GM18861 (cell line): ENCODE measurements around the gene ANKRD45.
A peak's percentile ranks its signal among the peaks of the same experiment; 100 is the strongest.
"Not testable (repeated sequence)": the region's sequence is repeated elsewhere in the genome, so short reads cannot be mapped to it uniquely, and the experiment has no call there.

ENCODE experiments used
- ATAC-seq: cut with Tn5 transposase; IDR thresholded peaks from one replicate; pipeline ENCODE4 v1.9.1; 2021; ENCODE audit not compliant: unreplicated experiment

The ANKRD45 gene

DNA sequence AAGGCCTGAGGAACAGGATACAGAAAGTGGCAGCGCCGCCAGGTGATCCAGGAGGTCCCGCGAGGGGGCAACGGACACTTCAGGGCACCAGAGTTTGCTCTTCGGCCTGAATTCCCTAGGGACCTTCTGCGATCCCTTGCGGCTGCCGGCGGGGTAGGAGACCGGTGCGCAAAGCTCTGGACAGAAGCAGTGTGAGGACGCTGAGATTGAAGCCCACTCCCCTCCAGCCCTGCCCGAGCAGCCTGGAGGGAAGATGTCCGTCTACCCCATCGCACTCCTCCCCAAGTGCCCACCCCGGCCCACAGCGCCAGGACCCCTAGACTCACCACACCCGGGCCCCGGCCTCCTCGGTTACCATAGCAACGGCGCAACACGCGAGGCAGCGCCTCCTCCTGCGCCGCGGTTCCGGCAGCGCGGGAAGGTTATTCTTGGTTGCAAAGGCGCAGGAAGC is at the start of gene ANKRD45:
Gene ANKRD45 (minus strand): TSS at position 361 of the 451 bp plus-strand sequence. CDS start 10,433 bp downstream, outside the sequence.
- ATAC-seq: no peak

DNA sequence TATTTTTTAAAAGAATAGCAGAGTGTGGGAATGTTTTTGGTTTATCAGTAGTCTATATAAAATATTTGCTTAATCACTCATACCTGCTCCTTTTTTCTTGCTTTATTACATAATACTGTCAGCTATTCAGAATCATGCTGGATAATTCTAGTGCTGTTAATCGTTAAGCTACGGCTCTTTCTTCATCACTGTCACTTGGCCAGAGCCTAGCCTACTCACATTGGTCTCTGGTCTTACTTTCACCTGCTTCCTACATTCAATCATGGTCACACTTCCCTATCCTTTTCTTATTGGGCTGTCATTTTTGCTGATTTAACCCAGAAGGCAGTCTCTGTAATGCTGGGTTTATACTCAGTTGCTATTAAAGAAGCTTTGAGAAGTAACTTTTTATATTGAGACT is 47.6 kb upstream of the ANKRD45 start:
- ATAC-seq: no peak

GRCh38 chr1:173715538-173715844 is 45.8 kb upstream of the ANKRD45 start:
- peak; percentile 7 for ATAC-seq

- ATAC-seq: peak; percentile 86
These were observed 45.3 kb upstream of the ANKRD45 start, which contains the start of gene KLHL20 for GRCh38 chr1:173714759-173715537. TSS of gene KLHL20 (plus strand) at chr1:173714981. CDS start at chr1:173716044, 1,063 bp downstream.

DNA sequence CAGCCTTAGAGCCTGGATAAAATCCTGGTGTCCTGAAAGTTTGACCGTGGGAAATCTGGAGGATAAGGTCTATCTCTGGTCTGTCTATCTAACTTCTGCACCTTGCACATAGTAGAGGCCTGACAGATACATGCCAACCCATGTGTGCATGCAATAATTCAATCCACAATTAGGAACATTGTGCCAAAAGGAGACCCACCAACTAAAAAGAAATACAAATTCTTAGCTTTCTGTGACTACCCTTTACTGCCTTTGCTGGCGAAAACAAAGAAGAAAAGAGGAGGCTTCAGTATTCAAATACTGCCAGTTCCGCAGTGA is 44.7 kb upstream of the ANKRD45 start:
- no peak for ATAC-seq

DNA sequence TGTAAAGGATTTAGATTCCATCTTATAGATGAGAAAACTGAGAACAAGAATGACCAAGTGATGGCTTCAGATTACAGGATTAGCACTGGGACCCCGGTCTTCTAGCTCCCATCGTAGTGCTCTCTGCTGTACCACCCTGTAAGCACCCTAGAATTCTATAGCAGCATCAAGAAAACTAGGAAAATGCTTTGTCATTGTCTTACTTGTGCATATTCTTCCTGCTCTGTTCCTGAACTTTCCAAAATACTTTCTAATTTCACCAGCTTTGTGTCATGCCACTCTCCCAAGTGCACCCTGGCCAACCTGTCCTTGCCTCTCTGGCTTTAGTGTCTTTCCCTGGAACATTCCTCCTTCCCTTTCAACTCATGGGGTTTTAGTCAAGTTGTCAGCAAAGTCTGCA is 39.1 kb upstream of the ANKRD45 start:
- no peak for ATAC-seq

- ATAC-seq: no peak
These were observed 35.5 kb upstream of the ANKRD45 start for GRCh38 chr1:173705117-173705516.

GRCh38 chr1:173702736-173703135 is 33.1 kb upstream of the ANKRD45 start:
- no peak for ATAC-seq

GRCh38 chr1:173701299-173701698 is 31.6 kb upstream of the ANKRD45 start:
- not testable (repeated sequence) for ATAC-seq

DNA sequence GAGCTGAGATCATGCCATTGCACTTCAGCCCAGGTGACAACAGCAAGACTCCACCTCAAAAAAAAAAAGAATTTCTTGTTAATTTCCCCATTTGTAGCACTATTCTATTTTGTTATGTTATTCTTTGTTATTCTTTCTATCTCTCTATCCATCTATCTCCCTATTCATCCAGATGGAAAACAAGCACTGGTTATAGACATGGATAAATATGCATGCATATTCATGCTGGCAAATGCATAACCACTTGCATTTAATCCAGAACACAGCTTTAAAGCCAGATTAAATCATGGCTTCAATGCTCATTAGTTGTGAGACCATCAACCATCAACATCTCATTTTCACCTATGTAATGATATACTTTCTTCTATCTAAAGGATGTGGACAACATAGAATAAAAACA is 23.6 kb upstream of the ANKRD45 start:
- no peak for ATAC-seq

DNA sequence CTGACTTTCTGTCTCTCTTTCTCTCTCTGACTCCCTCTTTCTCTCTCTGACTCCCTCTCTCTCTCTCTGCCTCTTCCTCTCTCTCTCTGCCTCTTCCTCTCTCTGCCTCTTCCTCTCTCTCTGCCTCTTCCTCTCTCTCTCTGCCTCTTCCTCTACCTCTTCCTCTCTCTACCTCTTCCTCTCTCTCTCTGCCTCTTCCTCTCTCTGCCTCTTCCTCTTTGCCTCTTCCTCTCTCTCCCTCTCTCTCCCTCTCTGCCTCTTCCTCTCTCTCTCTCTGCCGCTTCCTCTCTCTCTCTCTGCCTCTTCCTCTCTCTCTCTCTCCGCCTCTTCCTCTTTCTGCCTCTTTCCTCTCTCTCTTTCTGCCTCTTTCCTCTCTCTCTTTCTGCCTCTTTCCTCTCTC is 18.6 kb upstream of the ANKRD45 start:
- ATAC-seq: no peak

DNA sequence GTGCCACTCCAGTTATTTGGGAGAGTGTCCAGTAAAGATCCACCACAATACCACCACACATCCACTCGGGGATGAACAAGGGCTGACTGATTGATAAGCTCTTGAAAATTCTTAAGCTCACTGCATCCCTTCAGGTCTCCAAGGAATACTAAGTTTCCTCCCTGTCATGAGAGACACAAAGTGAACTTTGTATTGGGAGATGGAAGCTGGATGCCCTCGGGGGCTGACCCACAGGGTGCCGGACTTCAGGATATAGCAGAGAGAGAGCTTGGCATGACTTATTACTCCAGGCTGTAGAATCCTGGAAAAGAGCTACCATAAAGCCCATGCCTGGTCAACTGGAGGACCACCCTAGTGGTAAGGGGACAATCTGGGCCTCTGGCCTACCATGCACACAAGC is 15.5 kb upstream of the ANKRD45 start:
- ATAC-seq: not testable (repeated sequence)

GRCh38 chr1:173683838-173684237 is 14.2 kb upstream of the ANKRD45 start:
- ATAC-seq: not testable (repeated sequence)

DNA sequence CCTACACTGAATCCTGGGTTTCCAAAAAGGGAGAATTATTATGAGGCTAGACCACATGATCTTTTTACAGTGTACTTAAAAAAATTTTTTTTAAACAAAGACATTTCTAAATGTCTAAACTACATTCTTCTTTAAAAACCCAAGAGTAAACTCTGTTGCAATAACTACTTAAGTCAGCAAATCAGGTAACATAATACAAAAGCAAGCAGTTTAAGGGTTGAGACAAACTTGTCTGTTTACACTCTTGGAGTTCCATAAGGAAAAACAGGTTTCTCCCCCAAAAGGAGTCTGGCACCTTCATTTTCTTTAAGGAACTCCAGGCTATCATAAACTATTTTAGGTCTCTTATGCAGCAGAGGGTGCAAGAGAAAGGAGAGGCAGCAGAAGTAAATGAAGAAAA is 12.5 kb upstream of the ANKRD45 start:
- no peak for ATAC-seq

DNA sequence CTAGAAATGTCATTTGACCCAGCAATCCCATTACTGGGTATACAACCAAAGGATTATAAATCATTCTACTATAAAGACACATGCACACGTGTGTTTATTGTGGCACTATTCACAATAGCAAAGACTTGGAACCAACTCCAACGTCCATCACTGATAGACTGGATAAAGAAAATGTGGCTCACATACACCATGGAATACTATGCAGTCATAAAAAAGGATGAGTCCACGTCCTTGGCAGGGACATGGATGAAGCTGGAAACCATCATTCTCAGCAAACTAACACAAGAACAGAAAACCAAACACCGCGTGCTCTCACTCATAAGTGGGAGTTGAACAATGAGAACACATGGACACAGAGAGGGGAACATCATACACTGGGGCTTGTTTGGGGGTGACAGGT is 10.5 kb upstream of the ANKRD45 start:
- not testable (repeated sequence) for ATAC-seq

DNA sequence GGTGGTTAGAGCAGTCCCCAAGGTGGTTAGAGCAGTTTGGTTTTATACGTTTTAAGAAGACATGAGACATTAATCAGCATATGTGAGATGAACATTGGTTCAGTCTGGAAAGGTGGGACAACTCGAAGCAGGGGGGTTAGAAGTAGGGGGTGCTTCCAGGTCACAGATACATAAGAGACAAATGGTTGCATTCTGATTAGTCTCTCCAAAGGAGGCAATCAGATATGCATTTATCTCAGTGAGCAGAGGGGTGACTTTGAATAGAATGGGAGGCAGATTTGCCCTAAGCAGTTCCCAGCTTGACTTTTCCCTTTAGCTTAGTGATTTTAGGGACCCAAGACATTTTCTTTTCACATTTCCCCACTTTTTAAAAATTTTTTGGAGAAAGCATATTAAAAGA is 4.8 kb upstream of the ANKRD45 start:
- ATAC-seq: not testable (repeated sequence)

DNA sequence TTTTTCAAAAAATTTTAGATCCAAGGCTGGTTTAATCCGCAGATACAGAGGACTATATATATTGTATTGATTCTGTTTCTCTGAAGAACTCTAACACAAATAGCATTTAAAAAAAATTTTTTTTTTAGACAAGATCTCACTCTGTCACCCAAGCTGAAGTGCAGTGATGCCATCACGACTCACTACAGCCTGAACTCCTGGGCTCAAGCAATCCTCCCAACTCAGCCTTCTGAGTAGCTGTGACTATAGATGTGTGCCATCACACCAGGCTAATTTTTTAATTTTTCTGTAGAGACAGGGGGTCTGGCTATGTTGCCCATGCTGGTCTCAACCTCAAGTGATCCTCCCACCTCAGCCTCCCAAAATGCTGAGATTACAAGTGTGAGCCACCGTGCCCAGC is 3.0 kb downstream of the ANKRD45 start:
- ATAC-seq: no peak

GRCh38 chr1:173663159-173663558 is 6.5 kb downstream of the ANKRD45 start:
- ATAC-seq: no peak

DNA sequence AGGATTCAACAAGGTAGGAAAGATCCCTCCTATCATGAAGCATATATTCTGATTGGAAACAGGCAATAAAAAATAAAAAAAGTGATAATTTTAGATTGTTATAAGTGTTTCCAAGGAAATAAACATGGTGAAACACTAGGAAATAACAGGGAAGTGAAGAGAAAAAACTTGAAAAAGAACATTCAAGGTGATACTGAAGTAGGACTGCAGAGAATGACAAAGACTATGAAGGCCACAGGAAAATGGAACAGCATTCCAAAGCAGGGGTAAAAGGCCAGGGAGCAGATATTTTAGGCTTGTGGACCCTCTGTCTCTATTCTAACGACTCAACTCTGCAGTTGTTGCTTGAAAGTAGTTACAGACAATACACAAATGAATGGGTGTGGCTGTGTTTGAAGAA is 7.9 kb downstream of the ANKRD45 start:
- ATAC-seq: no peak

DNA sequence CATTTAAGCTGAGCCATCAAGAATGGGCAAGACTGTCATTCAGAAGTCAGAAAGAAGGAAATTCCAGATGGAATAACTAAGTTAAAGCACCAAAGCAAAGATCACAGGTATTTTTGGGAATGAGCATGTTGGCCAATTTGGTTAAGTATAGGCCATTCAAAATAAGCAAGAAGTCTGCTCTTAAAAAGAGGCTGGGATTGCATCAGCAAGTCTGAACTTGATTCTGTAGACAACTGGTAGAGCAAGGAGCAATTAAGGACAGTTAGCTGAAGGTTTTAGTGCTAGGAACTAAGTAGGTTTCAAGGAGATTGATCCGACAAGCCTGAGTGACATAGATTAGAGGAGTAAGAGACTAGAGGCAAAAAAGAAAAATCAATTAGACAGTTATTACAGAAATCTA is 8.4 kb downstream of the ANKRD45 start:
- no peak for ATAC-seq

DNA sequence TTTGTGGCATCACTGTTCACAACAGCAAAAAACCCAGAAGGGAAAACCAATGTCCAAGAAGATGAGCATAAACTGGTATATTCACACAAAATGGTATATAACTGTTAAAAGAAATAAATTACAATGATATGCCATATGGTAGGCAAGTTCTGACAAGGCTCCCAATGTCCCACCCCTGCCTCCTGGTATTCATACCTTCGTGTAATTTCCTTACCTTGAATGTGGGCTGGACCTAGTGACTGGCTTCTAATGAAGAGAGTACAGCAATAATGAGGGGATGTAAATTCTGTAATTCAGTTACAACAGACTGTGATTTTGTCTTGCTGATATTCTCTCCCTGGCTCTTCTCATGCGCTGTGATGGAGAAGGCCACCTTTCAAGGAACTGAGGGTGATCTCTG is 9.3 kb downstream of the ANKRD45 start:
- ATAC-seq: no peak

DNA sequence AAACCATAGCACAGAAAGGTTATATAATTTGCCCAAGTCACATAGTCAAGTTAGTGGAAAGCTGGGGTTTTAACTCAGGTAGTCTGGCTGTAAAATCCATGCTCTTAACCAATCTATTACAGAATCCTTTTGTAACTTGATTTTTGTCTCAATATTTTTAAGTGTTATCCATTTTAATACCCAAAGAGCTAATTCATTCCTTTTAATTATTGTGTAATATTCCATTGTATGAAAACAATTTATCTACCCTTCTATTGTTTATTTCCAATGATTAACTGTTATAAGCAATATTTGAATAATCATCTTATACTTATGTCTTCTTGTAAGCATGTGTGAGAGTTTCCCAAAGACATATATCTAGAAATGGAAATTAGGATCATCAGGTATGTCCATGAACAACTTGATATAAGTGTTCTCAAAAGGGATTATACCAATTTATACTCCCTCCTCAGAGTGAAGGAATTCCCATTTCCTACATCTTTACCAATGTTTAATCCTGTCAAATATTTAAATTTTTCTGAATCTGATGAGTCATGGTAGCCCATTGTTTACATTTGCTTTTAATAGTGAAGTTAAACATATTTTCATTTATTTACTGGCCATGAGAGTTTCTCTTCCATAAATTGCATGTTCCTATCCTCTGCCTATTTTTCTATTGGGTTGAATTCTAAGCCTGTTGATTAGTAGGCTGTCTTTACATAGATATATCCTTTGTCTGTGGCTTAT is 20.6 kb downstream of the ANKRD45 start:
- ATAC-seq: no peak

DNA sequence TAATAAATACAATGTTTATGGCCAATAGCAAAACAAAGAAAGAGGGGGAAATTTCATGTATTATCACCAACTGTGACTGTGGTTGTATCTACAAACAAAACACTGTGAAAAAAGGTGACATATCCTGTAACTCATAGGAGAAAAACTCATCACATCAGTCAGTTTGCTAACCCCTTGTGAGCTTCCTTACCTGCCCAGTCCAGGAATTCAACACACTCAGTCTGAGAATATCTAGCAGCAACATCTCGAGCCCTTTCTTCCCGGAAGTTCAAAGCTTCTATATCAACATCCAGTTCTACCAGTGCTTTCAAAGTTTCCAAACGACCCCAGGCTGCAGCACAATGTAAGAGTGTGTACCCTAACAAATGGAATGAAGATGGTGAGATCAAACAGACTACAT is 23.0 kb downstream of the ANKRD45 start:
- ATAC-seq: no peak
